DMS53 (cell line): ENCODE data around the gene NEXMIF.
"Not testable (repeated sequence)": the region's sequence is repeated elsewhere in the genome, so short reads cannot be mapped to it uniquely, and the experiment has no call there.

ENCODE experiments used
- DNase-seq: peaks from one replicate; lab custom pipeline; 2025; lab: John Stamatoyannopoulos, UW

NEXMIF gene

DNA sequence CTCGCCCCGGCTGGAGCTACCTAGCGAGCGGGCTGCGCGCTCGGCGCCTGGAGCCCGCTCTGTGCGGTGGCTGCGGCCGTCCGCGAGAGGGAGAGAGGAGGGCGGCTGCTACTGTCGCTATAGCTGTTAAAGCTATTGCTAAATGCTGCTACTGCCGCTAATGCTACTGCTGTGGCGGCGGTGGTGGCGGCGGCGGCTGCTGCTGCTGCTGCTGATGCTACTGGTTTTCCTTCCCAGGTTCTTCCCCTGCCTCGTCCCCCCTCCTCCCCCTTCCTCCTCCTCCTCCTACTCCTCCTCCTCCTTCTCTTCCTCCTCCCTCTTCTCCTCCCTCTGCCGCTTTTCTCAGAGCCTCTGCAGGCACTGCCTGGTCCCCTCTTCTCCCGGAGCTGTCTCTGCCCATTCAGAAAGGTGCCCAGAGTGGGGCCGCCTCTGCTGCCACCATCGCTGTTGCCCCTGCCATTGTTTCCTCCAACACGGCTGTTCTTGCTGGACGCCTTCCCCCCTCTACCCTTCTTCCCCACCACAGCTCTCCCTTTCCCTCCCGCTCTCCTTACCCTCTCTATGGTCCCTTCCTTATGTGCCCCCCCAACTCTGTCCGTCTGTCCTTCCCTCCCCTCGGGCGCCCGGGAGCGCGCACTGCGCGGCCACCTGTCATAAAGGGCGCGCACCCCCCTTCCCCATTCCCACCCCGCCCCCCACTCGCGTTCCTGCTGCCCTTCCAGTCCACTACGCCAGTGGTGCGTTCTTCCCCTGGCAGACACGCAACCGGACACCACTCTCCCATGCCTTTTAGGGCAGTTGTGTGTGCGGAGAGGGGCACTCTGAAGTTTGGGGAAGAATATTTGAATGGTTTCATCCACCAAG is at the start of gene NEXMIF:
Gene NEXMIF, minus strand, starts transcription at position 228 of the 864 bp plus-strand sequence.
- DNase-seq: peak; percentile 85

DNA sequence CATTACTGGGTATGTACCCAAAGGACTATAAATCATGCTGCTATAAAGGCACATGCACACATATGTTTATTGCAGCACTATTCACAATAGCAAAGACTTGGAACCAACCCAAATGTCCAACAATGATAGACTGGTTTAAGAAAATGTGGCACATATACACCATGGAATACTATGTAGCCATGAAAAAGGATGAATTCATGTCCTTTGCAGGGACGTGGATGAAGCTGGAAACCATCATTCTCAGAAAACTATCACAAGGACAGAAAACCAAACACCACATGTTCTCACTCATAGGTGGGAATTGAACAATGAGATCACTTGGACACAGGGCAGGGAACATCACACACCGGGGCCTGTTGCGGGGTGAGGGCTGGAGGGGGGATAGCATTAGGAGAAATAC is 36.7 kb upstream of the NEXMIF start:
- DNase-seq: not testable (repeated sequence)

- no peak for DNase-seq
Measured at GRCh38 chrX:74949717-74950116, 24.5 kb upstream of the NEXMIF start.

- DNase-seq: no peak
Measured at GRCh38 chrX:74940414-74940813, 15.2 kb upstream of the NEXMIF start.

DNA sequence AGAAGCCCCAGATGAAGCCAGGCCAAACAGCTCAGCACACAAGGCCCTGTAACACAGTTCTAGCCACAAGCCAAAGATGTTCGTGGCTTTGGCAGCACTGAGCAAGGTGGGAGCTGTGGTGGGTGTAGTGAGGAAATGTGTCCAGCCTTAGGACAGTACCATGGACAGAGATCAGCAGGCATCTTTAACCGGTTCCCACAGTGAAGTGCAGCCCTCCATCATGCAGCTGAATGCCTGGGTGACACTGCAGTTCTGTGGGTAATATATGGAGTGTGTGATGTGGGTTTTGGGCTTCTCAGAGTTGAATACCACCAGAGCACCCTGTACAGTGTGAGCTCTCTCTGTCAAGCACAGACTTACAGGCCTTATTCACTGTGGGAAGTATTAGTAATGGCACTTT is 6.0 kb upstream of the NEXMIF start:
- DNase-seq: no peak

GRCh38 chrX:74924449-74925224 is 615 bp downstream of the NEXMIF start:
- DNase-seq: peak; percentile 86

- peak; percentile 79 for DNase-seq
Measured at GRCh38 chrX:74923942-74924448, 1.3 kb downstream of the NEXMIF start.

- no peak for DNase-seq
Measured at GRCh38 chrX:74922922-74923543, 2.2 kb downstream of the NEXMIF start.

- no peak for DNase-seq
Measured at GRCh38 chrX:74911494-74911893, 13.8 kb downstream of the NEXMIF start.

DNA sequence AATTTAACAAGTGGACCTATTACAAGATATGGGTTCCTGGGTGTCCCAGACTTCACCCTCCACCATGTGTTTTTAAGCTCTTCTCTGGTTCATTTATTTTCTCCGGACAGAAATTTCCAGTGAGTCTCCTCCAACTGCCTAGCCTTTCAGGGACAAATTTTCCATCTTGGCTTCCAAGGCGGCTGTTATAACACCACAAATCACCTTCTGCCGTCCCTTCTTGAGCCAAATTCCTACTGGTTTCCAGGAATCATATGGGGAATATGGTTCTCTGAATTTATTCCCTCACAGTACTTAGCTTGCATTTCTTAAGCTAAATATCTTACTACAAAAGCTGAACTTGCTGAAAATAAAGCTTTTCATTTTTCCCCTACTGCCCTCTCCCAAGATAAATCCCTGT is 18.8 kb downstream of the NEXMIF start:
- no peak for DNase-seq

DNA sequence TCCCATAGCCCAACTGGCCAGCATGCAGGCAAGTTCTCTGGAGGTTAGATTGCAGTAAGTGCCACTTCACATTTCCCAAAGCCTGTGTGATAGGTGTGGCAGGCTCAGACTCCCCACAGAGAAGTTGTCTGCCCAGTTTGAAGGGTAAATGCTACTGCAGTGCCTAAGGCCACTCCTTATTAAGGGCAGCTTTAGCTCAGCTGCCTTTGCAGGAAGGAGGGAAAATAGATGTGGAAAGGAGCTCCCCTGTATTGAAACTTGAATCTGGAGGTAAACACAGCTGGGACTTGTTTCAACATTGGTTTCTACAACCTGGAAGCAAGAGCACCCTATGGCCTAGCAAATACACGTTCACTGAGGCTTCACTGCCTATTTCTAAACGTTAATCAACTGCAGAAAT is 22.4 kb downstream of the NEXMIF start:
- peak; percentile 81 for DNase-seq

- DNase-seq: no peak
Measured at GRCh38 chrX:74892561-74892960, 32.7 kb downstream of the NEXMIF start.

- DNase-seq: peak; percentile 50
Measured at GRCh38 chrX:74890676-74891430, 34.4 kb downstream of the NEXMIF start.

DNA sequence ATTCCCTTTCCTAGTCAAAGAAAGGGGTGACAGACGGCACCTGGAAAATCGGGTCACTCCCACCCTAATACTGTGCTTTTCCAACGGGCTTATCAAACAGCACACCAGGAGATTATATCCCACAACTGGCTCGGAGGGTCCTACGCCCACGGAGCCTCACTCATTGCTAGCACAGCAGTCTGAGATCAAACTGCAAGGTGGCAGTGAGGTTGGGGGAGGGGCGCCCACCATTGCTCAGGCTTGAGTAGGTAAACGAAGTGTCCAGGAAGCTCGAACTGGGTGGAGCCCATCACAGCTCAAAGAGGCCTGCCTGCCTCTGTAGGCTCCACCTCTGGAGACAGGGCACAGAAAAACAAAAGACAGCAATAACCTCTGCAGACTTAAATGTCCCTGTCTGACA is 42.9 kb downstream of the NEXMIF start:
- DNase-seq: peak; percentile 7

- no peak for DNase-seq
Measured at GRCh38 chrX:74865725-74866124, 59.5 kb downstream of the NEXMIF start.

GRCh38 chrX:74853255-74853654 is 72.0 kb downstream of the NEXMIF start:
- no peak for DNase-seq

DNA sequence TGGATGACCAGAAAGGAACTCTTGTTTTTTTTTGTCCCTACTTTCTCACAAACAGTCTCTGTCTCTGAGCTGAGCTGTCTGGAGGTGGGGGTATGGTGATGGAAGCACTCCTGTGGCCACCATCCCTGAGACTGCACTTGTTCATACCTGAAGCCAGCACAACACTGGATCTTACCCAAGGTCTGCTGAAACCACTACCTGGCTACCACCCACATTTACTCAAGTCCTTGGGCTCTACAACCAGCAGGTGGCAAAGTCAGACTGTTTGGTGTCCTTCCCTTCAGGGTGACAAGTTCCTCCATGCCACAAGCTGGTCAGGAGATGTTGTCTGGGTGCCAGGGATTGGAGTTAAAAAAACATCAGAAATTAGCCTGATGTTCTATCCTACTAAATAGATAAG is 89.7 kb downstream of the NEXMIF start:
- DNase-seq: peak; percentile 47

DNA sequence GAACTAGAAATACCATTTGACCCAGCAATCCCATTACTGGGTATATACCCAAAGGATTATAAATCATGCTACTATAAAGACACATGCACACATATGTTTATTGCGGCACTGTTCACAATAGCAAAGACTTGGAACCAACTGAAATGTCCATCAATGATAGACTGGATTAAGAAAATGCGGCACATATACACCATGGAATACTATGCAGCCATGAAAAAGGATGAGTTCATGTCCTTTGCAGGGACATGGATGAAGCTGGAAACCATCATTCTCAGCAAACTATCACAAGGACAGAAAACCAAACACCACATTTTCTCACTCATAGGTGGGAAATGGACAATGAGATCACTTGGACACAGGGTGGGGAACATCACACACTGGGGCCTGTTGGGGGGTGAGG is 105.5 kb downstream of the NEXMIF start:
- not testable (repeated sequence) for DNase-seq

GRCh38 chrX:74814681-74815080 is 110.6 kb downstream of the NEXMIF start:
- DNase-seq: no peak

- DNase-seq: no peak
Measured at GRCh38 chrX:74804574-74804973, 120.7 kb downstream of the NEXMIF start.

DNA sequence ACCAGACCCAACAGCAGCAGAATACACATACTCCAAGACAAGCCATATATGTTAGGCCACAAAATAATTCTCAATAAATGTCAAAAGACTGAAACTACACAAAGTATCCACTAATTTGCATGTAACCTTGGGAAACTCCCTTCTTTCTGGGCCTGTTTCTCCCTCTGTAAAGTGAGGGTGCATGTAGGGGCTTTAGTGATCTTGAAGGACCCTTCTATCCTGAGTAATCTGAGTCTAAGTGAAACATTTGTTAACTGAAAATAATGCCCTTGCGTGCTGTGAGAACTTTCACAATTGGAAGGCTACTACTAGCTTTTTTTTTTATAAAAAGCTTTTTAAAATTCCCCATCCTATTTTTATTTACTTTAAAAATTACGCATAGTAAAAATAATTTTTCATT is 125.2 kb downstream of the NEXMIF start:
- DNase-seq: no peak
